HCT116 (cell line): Measurements from ENCODE around the gene VARS1.

Source experiments
- CBX3 ChIP-seq: IDR thresholded peaks from 2 replicates; pipeline ENCODE4 v1.6.1; 2012; ENCODE audit warnings: low read depth
- EZH2 ChIP-seq: fragments of 200-600 bp; sonication (generic); IDR thresholded peaks from 2 replicates; pipeline ENCODE4 v1.6.1; 2017; ENCODE audit warnings: antibody characterized with exemption, mixed run types
- EZH2phosphoT487 ChIP-seq: fragments of 200-600 bp; IDR thresholded peaks from 2 replicates; pipeline ENCODE4 v1.6.1; 2018; ENCODE audit warnings: antibody characterized with exemption, borderline replicate concordance
- POLR2A ChIP-seq: IDR thresholded peaks from 2 replicates; pipeline ENCODE4 v1.7.0; 2011; ENCODE audit warnings: borderline replicate concordance; ENCODE audit not compliant: insufficient read depth, insufficient read length; ENCODE audit errors: extremely low read depth
- POLR2AphosphoS5 ChIP-seq: IDR thresholded peaks from 2 replicates; pipeline ENCODE4 v1.6.1; 2011; ENCODE audit warnings: mild to moderate bottlenecking, low read depth, low read length, moderate library complexity
- YY1 ChIP-seq: IDR thresholded peaks from 2 replicates; pipeline ENCODE4 v1.6.1; 2011; ENCODE audit warnings: low read length, low read depth, moderate library complexity, mild to moderate bottlenecking; ENCODE audit not compliant: insufficient replicate concordance; ENCODE audit errors: extremely low read depth
- ZNF274 ChIP-seq: fragments of 200-500 bp; sonication (Bioruptor generic); IDR thresholded peaks from 2 replicates; pipeline ENCODE4 v1.6.1; 2014; ENCODE audit warnings: mild to moderate bottlenecking, low read depth, low read length, inconsistent platforms
- TF ChIP-seq, protein P1 (sequence below), 3 experiments: fragments of 200-600 bp in 1 of 3; sonication (generic) in 1 of 3; IDR thresholded peaks in 2 of 3; conservative IDR thresholded peaks in 1 of 3; 2 replicates each; pipeline ENCODE4 v1.5.1; 2012 to 2017; ENCODE audit warnings: low read depth in 2 of 3, low read length in 2 of 3, antibody characterized with exemption in 1 of 3, borderline replicate concordance in 1 of 3, control low read depth in 1 of 3, mild to moderate bottlenecking in 1 of 3, mixed read lengths in 1 of 3, mixed run types in 1 of 3, moderate library complexity in 1 of 3; ENCODE audit not compliant: insufficient read depth in 1 of 3
- TF ChIP-seq, protein P2 (sequence below): IDR thresholded peaks from 2 replicates; pipeline ENCODE4 v1.6.1; 2012

DNA sequence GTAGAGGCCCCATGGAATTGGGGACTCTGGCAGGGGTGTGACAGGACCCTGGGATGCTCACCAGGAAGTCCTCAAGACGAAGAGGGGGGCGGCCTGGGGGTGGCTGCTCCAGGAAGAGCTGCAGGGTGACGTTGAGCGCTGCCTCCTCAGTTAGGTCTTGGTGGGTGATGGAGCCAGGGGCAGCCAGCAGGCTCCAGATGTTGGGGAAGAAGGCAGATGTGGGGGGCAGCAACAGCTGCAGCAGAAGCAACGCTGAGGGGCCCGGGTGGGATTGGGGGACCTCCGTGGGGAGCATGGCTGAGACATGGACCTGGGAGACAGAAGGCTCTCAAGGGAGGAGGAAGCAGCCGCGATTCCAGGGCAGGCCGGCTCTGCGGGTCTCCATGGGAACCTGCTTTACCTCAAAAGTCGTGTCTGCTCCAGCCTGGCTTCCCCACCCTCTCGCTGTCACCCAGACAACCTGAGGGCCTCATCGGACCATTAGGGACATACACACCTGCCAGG lies 19.0 kb downstream of the VARS1 start:
- TF ChIP-seq, protein P1, sequence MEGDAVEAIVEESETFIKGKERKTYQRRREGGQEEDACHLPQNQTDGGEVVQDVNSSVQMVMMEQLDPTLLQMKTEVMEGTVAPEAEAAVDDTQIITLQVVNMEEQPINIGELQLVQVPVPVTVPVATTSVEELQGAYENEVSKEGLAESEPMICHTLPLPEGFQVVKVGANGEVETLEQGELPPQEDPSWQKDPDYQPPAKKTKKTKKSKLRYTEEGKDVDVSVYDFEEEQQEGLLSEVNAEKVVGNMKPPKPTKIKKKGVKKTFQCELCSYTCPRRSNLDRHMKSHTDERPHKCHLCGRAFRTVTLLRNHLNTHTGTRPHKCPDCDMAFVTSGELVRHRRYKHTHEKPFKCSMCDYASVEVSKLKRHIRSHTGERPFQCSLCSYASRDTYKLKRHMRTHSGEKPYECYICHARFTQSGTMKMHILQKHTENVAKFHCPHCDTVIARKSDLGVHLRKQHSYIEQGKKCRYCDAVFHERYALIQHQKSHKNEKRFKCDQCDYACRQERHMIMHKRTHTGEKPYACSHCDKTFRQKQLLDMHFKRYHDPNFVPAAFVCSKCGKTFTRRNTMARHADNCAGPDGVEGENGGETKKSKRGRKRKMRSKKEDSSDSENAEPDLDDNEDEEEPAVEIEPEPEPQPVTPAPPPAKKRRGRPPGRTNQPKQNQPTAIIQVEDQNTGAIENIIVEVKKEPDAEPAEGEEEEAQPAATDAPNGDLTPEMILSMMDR (IDR thresholded peaks at IDR 0.05 in 2 of 3, conservative IDR thresholded peaks at IDR 0.05 in 1 of 3; ENCODE audit: borderline replicate concordance in 1 of 3, insufficient read depth in 1 of 3, low read depth in 2 of 3, low read length in 2 of 3), result no peak
- TF ChIP-seq CBX3 (no peak), YY1 (no peak), ZNF274 (no peak), POLR2AphosphoS5 (no peak), EZH2 (no peak), POLR2A (no peak), EZH2phosphoT487 (no peak)
- TF ChIP-seq, protein P2, sequence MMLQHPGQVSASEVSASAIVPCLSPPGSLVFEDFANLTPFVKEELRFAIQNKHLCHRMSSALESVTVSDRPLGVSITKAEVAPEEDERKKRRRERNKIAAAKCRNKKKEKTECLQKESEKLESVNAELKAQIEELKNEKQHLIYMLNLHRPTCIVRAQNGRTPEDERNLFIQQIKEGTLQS, result no peak
